GM18507 (cell line): Measurements from ENCODE around the gene MAN2C1.
A peak's percentile ranks its signal among the peaks of the same experiment; 100 is the strongest.
"Not testable (repeated sequence)": the region's sequence is repeated elsewhere in the genome, so short reads cannot be mapped to it uniquely, and the experiment has no call there.

Experiments used
- DNase-seq: peaks from one replicate; pipeline ENCODE4 v3.0.0; 2011; ENCODE audit warnings: low read depth; ENCODE audit not compliant: insufficient read length; ENCODE audit errors: extremely low spot score
- FAIRE-seq: peaks from 2 replicates; lab custom pipeline; 2011; peaks lifted over from hg19 to GRCh38; lab: Jason Lieb, UNC

Gene MAN2C1

GRCh38 chr15:75361989-75362641, 6.3 kb downstream of the MAN2C1 start:
- DNase-seq, result no peak
- no peak for FAIRE-seq

DNA sequence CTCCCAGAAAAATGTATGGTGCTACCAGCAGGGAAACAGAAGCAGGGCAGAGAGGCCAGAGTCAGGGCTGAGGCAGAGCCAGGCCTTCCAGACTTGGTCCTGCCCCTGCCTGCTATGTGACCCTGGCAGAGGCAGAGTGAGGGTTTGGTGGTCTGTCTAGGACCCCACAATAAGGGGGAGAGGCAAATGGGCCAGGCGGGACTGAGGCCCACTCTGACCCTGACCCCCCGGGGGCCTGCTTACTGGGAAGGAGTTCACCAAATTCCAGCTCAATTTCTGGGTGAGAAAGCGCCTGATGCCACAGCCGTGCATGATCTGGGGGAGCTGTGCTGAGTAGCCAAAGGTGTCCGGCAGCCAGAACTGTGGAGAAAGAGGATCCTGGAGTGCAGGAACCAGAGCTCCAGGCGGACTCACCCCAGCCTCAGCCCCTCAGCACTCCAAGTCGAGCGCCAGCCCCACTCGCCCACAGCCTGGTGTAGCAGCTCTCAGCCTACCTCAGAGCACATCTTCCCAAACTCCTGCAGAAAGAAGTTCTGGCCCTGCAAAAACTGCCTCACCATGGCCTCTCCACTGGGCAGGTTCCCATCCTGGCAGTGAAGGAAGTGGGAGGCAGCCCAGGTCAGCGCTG, 6.9 kb downstream of the MAN2C1 start:
- DNase-seq (no peak), FAIRE-seq (no peak)

- FAIRE-seq, result no peak
- no peak for DNase-seq
These were observed 7.6 kb downstream of the MAN2C1 start for GRCh38 chr15:75360856-75361255.

GRCh38 chr15:75360391-75360790, 8.0 kb downstream of the MAN2C1 start:
- no peak for DNase-seq
- no peak for FAIRE-seq

DNA sequence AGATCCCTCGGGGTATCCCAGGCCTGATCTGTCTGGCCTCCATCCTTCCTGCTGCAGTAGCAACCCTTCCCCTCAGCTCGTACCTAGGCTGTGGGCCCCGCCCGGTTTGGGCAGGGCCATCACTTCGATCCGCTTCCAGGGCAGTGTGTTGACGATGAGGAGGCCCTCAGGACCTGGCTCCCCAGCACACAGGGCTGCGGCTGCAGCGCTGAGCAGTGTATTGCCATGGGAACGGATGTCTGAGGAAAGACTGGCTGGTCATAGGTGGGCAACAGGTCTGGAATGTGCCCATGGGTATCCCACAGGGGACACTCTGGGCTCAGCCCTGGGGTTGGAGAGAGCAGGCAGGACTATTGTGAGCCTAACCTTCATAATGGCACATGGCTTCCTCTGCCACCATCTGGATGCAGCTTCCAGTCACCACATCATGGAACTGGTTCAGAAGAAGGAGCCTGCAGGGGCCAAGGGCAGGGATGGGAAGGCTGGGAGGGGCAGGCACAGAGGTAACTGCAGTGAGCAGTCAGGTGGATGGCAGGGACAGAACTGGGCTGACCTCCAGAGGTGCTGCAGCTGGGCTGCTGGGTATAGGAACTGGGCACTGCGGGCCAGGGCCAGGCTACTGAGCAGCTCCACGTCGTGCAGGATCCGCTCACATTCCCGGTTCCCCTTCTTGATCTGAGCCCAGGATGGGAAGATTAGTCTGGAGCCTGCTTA, 8.7 kb downstream of the MAN2C1 start:
- FAIRE-seq, result no peak
- no peak for DNase-seq

DNA sequence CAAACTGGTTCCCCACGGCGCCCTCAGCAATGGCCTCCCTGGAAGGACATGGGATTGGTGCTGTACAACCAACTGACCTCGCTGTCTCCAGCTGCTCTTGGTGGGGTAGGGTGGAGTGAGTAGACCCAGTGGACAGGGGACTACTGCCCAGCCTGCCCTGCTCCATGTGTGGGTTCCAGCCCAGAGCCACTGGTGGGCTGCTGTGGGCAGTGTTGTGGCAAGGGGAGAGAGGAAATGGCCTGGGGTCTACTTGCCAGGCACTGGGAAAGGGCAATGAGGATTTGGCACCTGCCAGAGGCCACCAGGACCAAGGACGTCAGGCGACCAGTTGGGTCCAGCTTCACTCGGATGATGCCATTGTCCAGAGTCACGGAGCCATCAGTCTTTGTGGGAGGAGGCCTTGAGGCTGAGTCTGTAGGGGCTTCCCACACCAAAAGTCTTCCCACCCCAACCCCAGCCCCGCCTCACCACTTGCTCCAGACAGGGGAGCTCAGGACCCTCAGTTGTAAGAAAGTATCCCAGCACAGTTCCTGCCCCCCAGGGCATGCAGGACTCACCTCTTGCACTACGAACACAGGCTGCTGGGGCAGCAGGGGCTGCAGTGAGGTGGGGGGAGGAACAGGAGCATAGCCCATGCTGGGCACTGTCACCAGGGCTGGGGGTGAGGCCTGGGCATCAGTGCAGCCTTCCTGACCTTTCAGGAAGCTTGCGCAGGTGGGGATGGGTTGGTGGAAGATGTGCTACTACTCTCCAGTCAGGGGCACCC, 9.5 kb downstream of the MAN2C1 start:
- DNase-seq, result no peak
- FAIRE-seq, result no peak

DNA sequence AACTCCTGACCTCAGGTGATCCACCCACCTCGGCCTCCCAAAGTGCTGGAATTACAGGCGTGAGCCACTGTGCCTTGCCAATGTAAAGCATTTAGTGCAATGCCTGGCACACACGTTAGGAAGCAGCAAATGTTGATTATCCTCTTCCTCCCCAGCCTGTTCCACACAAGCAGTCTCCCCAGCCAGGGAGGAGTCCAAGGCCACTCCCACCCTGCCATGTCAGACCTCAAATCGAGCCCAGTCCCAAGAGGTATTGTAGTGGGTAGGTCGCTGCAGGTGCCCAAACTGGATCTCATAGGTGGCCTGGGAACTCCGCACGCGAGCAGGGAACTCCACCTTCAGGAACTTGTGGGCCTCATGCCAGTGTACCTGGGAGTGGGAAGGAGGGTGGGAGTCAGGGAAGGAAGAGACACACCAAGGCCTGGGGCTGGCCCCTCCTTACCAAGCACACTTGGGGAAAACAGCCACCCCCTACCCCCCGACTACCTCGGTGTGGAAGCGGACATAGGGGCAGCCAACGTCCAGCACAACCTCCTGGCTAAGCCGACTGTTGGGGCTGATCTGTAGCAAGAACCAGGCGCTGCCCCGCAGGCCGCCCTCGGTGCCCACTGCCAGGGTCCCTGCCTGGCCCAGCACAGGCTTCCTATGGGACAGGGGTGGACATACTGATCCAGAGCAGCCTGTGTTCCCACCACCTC, 10.3 kb downstream of the MAN2C1 start:
- DNase-seq (no peak), FAIRE-seq (no peak)

GRCh38 chr15:75356517-75356916, 11.9 kb downstream of the MAN2C1 start:
- no peak for FAIRE-seq

GRCh38 chr15:75356006-75356405, 12.4 kb downstream of the MAN2C1 start:
- DNase-seq, result no peak
- FAIRE-seq, result no peak

More at GRCh38 chr15:75356517-75356916, 11.9 kb downstream of the MAN2C1 start:
- no peak for DNase-seq

- DNase-seq, result no peak
- no peak for FAIRE-seq
These were observed 13.0 kb downstream of the MAN2C1 start for GRCh38 chr15:75355369-75355768.

DNA sequence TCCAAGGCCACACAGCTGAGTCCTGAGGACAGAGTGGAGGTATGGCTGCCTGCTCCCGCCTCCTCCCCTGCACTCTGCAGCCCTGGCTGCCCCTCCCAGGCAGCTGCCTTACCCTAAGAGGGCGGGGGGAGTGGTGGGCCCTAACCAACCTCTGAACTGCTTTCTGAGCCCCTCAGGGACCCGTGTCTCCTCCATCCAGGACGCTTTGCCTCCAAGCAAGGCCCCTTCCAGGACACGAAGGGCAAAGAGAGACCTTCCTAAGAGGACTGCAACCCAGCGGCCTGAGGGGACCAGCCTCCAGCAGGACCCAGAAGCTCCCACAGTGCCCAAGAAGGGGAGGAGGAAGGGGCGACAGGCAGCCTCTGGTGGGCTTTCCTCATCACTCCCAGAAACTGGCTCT, 14.0 kb downstream of the MAN2C1 start:
- FAIRE-seq (no peak), DNase-seq (no peak)

DNA sequence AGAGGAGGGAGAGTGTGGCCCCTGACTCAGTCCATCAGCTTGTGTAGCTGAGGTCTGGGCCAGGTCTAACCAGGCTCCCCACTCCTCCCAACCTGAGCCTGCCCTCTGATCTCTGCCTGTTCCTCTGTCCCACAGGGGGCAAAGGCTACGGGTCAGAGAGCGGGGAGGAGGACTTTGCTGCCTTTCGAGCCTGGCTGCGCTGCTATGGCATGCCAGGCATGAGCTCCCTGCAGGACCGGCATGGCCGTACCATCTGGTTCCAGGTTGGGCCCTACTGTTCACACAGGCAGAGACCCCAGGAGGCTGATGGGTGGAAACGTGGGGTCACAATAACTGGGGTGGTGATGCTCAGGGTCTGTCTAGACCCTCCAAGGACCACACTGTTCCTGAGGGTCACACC, 14.8 kb downstream of the MAN2C1 start:
- DNase-seq, result no peak
- FAIRE-seq, result no peak

DNA sequence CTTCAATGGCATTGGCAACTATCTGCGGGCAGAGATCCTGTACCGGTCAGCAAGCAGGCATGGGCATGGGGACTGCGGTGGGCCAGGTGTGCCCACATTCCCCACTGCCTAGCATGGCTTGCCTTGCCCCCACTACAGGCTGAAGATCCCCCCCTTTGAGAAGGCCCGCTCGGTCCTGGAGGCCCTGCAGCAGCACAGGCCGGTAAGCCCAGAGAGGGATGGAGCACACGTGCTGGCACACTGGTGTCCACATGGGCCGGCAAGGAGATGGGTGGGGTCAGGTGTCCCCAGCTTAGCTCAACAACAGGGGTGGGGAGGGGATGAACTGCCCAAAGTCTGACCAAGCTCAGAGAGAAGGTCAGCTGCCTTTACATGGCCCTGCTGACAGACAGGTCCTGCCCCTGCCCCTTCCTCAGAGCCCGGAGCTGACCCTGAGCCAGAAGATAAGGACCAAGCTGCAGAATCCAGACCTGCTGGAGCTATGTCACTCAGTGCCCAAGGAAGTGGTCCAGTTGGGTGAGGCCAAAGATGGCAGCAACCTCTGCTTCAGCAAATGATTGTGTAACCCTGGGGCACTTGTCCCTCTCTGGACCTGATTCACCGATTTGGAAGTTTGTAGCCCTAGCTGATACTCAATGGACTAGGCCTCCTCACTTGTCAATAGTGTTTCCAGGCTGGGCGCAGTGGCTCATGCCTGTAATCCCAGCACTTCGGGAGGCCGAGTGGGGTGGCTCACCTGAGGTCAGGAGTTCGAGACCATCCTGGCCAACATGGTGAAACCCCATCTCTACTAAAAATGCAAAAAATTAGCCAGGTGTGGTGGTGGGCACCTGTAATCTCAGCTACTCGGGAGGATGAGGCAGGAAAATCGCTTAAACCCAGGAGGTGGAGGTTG, 16.0 kb downstream of the MAN2C1 start:
- DNase-seq, result no peak
- FAIRE-seq, result no peak

- FAIRE-seq, result no peak
- no peak for DNase-seq
These were observed 17.6 kb downstream of the MAN2C1 start for GRCh38 chr15:75350601-75351361.

- FAIRE-seq, result peak; percentile 95
- DNase-seq, result no peak
These were observed 18.4 kb downstream of the MAN2C1 start for GRCh38 chr15:75349851-75350588.

GRCh38 chr15:75349351-75349669, 19.1 kb downstream of the MAN2C1 start:
- DNase-seq, FAIRE-seq: not testable (repeated sequence)

GRCh38 chr15:75348562-75349350, 19.7 kb downstream of the MAN2C1 start:
- DNase-seq (no peak), FAIRE-seq (no peak)
